NCI-H2196 treated with DMSO at 0.1 percent for 48 hours (cell line): ENCODE results near the gene CYP51A1.
"Not testable (repeated sequence)": the region's sequence is repeated elsewhere in the genome, so short reads cannot be mapped to it uniquely, and the experiment has no call there.

Experiments used
- DNase-seq: peaks from one replicate; lab custom pipeline; 2025; ENCODE audit not compliant: unreplicated experiment; lab: John Stamatoyannopoulos, UW

Gene CYP51A1

GRCh38 chr7:92134271-92135051 is at the start of gene CYP51A1:
Gene CYP51A1, minus strand, starts transcription at chr7:92134477. Its CDS starts 113 bp downstream, at chr7:92134364.
- peak; percentile 89 for DNase-seq

GRCh38 chr7:92178928-92179924 is 44.9 kb upstream of the CYP51A1 start, which contains the start of gene LRRD1:
Gene LRRD1, minus strand, starts transcription at chr7:92179142. Its CDS starts 13,940 bp downstream, at chr7:92165202.
- DNase-seq: peak; percentile 98

- DNase-seq: no peak
Observed at GRCh38 chr7:92177362-92177761, 43.1 kb upstream of the CYP51A1 start.

GRCh38 chr7:92169529-92169928 is 35.3 kb upstream of the CYP51A1 start:
- DNase-seq: not testable (repeated sequence)

- no peak for DNase-seq
Observed at GRCh38 chr7:92161271-92161670, 27.0 kb upstream of the CYP51A1 start.

- no peak for DNase-seq
Observed at GRCh38 chr7:92158660-92159575, 24.6 kb upstream of the CYP51A1 start.

GRCh38 chr7:92156990-92157389 is 22.7 kb upstream of the CYP51A1 start:
- no peak for DNase-seq

GRCh38 chr7:92155108-92155739 is 20.9 kb upstream of the CYP51A1 start:
- no peak for DNase-seq

GRCh38 chr7:92150450-92151017 is 16.3 kb upstream of the CYP51A1 start:
- DNase-seq: no peak

GRCh38 chr7:92149736-92150239 is 15.5 kb upstream of the CYP51A1 start:
- DNase-seq: no peak

GRCh38 chr7:92143192-92143880 is 9.1 kb upstream of the CYP51A1 start:
- not testable (repeated sequence) for DNase-seq

GRCh38 chr7:92142791-92143190 is 8.5 kb upstream of the CYP51A1 start:
- DNase-seq: not testable (repeated sequence)

- no peak for DNase-seq
Observed at GRCh38 chr7:92141161-92141560, 6.9 kb upstream of the CYP51A1 start.

GRCh38 chr7:92137557-92137956 is 3.3 kb upstream of the CYP51A1 start:
- no peak for DNase-seq

GRCh38 chr7:92135052-92135889 is 994 bp upstream of the CYP51A1 start:
- peak; percentile 44 for DNase-seq

GRCh38 chr7:92133737-92134270 is 473 bp downstream of the CYP51A1 start:
- DNase-seq: peak; percentile 42

GRCh38 chr7:92133133-92133736 is 1.0 kb downstream of the CYP51A1 start:
- no peak for DNase-seq
